Neural cell (in vitro differentiated cells): ENCODE data around the gene NUBPL. TPM values are rescaled to one million over a fixed set of nuclear protein-coding genes. Genes with fewer than 3 reads are reported as not detected.

Experiments
- H2AFZ ChIP-seq: fragments of 200-600, 300-800 bp; sonication (generic), shearing (Covaris generic); 2 replicates; pipeline ENCODE4 v1.6.0; 2014; ENCODE audit warnings: low read depth, mild to moderate bottlenecking, antibody characterized with exemption, low read length, moderate library complexity
- H3F3A ChIP-seq: fragments of 200-600 bp; shearing (Covaris generic); 2 replicates; pipeline ENCODE4 v1.6.1; 2016; ENCODE audit warnings: mild to moderate bottlenecking, moderate library complexity, mixed read lengths, antibody characterized with exemption, low read length; ENCODE audit not compliant: insufficient read depth, poor library complexity, severe bottlenecking
- H3K27ac ChIP-seq: fragments of 200-600, 300-800 bp; sonication (generic), shearing (Covaris generic); 2 replicates; pipeline ENCODE4 v1.5.1; 2014; ENCODE audit warnings: mild to moderate bottlenecking, low read length, moderate library complexity
- H3K27me3 ChIP-seq: fragments of 300-800, 200-600 bp; sonication (generic), shearing (Covaris generic); 2 replicates; pipeline ENCODE4 v1.6.0; 2014; ENCODE audit warnings: mild to moderate bottlenecking, low read depth, low read length, moderate library complexity; ENCODE audit not compliant: insufficient read depth
- H3K36me3 ChIP-seq: fragments of 300-800, 200-600 bp; sonication (generic), shearing (Covaris generic); 2 replicates; pipeline ENCODE4 v1.5.1; 2014; ENCODE audit warnings: mild to moderate bottlenecking, antibody characterized with exemption, low read length, moderate library complexity; ENCODE audit not compliant: insufficient read depth
- H3K4me2 ChIP-seq: fragments of 300-800, 200-600 bp; sonication (generic), shearing (Covaris generic); 2 replicates; pipeline ENCODE4 v1.6.0; 2014; ENCODE audit warnings: mild to moderate bottlenecking, low read length
- H3K4me3 ChIP-seq: fragments of 300-800, 200-600 bp; sonication (generic), shearing (Covaris generic); 2 replicates; pipeline ENCODE4 v1.5.1; 2014; ENCODE audit warnings: mild to moderate bottlenecking, low read length, moderate library complexity
- H3K79me2 ChIP-seq: fragments of 200-600 bp; shearing (Covaris generic); replicated peaks from 2 replicates; pipeline ENCODE4 v1.6.0; 2014; ENCODE audit warnings: mild to moderate bottlenecking, low read length, moderate library complexity; ENCODE audit not compliant: insufficient read depth
- H3K9ac ChIP-seq: fragments of 300-800, 200-600 bp; sonication (generic), shearing (Covaris generic); 2 replicates; pipeline ENCODE4 v1.6.1; 2016; ENCODE audit warnings: mild to moderate bottlenecking, low read length, mixed read lengths
- H3K9me2 ChIP-seq: fragments of 200-600 bp; shearing (Covaris generic); 2 replicates; pipeline ENCODE4 v1.6.1; 2016; ENCODE audit warnings: mild to moderate bottlenecking, low read length, mixed read lengths; ENCODE audit not compliant: insufficient read depth
- H3K9me3 ChIP-seq: fragments of 200-600, 300-800 bp; sonication (generic), shearing (Covaris generic); 2 replicates; pipeline ENCODE4 v1.6.1; 2016; ENCODE audit warnings: mild to moderate bottlenecking, mixed run types, low read length, moderate library complexity, mixed read lengths
- H4K20me1 ChIP-seq: fragments of 200-600 bp; shearing (Covaris generic); 2 replicates; pipeline ENCODE4 v1.6.1; 2016; ENCODE audit warnings: mild to moderate bottlenecking, mixed run types; ENCODE audit not compliant: insufficient read depth
- CTCF ChIP-seq: fragments of 450-650 bp; IDR thresholded peaks from 2 replicates; pipeline ENCODE4 v1.5.1; 2014; ENCODE audit warnings: antibody characterized with exemption, mild to moderate bottlenecking, moderate library complexity; ENCODE audit not compliant: poor library complexity, severe bottlenecking
- EP300 ChIP-seq: fragments of 450-650 bp; conservative IDR thresholded peaks from 2 replicates; pipeline ENCODE4 v1.6.1; 2014; ENCODE audit warnings: antibody characterized with exemption, mild to moderate bottlenecking, moderate library complexity; ENCODE audit not compliant: poor library complexity, severe bottlenecking
- EZH2 ChIP-seq: fragments of 200-600, 300-800 bp; shearing (Covaris generic), sonication (generic); IDR thresholded peaks from 2 replicates; pipeline ENCODE4 v1.6.1; 2014; ENCODE audit warnings: antibody characterized with exemption, low read length, borderline replicate concordance, mild to moderate bottlenecking; ENCODE audit not compliant: insufficient read depth, poor library complexity, severe bottlenecking
- MXI1 ChIP-seq: fragments of 450-650 bp; conservative IDR thresholded peaks from 2 replicates; pipeline ENCODE4 v1.6.1; 2014; ENCODE audit warnings: antibody characterized with exemption, mild to moderate bottlenecking; ENCODE audit not compliant: poor library complexity, severe bottlenecking
- POLR2AphosphoS5 ChIP-seq: IDR thresholded peaks from 2 replicates; pipeline ENCODE4 v1.6.1; 2012
- RAD21 ChIP-seq: fragments of 450-650 bp; conservative IDR thresholded peaks from 2 replicates; pipeline ENCODE4 v1.6.1; 2014; ENCODE audit warnings: antibody characterized with exemption, mild to moderate bottlenecking, moderate library complexity
- SMC3 ChIP-seq: fragments of 450-650 bp; conservative IDR thresholded peaks from 2 replicates; pipeline ENCODE4 v1.6.1; 2014; ENCODE audit warnings: antibody characterized with exemption, mild to moderate bottlenecking, moderate library complexity; ENCODE audit not compliant: poor library complexity
- TAF1 ChIP-seq: IDR thresholded peaks from 2 replicates; pipeline ENCODE4 v1.6.1; 2012; ENCODE audit warnings: low read depth
- polyA plus RNA-seq: library from polyadenylated mRNA; depleted of rRNA; stranded (reverse); fragments of >200 nt; gene quantifications from 2 replicates; pipeline ENCODE4 v1.2.3, GENCODE V29; 2014
- TF ChIP-seq, protein P1 (sequence below): IDR thresholded peaks from 2 replicates; pipeline ENCODE4 v1.6.1; 2012; ENCODE audit warnings: borderline replicate concordance

NUBPL gene
- polyA plus RNA-seq, 1 donor from 2014 or later = 3.1 TPM

DNA sequence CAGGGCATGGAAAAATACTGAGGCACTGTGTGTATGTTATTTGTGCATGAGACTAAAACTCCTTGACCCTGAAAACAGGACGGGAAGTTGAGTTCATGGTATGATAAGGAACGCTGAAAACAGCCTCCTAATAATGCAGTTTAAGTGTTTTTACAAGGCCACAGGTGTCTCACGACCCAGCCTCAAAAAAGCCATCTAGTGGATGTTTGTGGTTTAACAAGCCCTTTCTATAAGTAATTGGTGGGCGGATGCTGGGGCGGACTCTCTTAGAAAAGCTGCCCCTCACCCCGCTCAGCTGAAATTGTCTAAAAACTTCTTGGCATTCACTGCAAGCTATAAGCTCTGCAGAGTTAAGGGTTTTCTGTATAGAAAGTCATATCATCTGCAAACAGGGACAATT lies 184.5 kb downstream of the NUBPL start:
- H3K36me3 ChIP-seq = no peaks in the 10 kb centered on the region
- no peaks in the 10 kb centered on the region for H3F3A ChIP-seq
- peaks cover 5% of the 10 kb centered on the region for H3K9me3 ChIP-seq
- H2AFZ ChIP-seq = no peak overlapping the region
- no peak overlapping the region for H3K4me2 ChIP-seq
- H3K27me3 ChIP-seq = no peaks in the 10 kb centered on the region
- no peaks in the 10 kb centered on the region for H3K9me2 ChIP-seq
- H4K20me1 ChIP-seq = no peaks in the 10 kb centered on the region
- H3K4me3 ChIP-seq = no peak overlapping the region
- TF ChIP-seq POLR2AphosphoS5 = no peak
- TF ChIP-seq RAD21 = no peak
- no peak for TF ChIP-seq SMC3
- TF ChIP-seq EP300 = no peak
- TF ChIP-seq MXI1 = no peak
- no peak for TF ChIP-seq TAF1
- no peak for TF ChIP-seq CTCF
- TF ChIP-seq, protein P1, sequence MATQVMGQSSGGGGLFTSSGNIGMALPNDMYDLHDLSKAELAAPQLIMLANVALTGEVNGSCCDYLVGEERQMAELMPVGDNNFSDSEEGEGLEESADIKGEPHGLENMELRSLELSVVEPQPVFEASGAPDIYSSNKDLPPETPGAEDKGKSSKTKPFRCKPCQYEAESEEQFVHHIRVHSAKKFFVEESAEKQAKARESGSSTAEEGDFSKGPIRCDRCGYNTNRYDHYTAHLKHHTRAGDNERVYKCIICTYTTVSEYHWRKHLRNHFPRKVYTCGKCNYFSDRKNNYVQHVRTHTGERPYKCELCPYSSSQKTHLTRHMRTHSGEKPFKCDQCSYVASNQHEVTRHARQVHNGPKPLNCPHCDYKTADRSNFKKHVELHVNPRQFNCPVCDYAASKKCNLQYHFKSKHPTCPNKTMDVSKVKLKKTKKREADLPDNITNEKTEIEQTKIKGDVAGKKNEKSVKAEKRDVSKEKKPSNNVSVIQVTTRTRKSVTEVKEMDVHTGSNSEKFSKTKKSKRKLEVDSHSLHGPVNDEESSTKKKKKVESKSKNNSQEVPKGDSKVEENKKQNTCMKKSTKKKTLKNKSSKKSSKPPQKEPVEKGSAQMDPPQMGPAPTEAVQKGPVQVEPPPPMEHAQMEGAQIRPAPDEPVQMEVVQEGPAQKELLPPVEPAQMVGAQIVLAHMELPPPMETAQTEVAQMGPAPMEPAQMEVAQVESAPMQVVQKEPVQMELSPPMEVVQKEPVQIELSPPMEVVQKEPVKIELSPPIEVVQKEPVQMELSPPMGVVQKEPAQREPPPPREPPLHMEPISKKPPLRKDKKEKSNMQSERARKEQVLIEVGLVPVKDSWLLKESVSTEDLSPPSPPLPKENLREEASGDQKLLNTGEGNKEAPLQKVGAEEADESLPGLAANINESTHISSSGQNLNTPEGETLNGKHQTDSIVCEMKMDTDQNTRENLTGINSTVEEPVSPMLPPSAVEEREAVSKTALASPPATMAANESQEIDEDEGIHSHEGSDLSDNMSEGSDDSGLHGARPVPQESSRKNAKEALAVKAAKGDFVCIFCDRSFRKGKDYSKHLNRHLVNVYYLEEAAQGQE = no peak
- TF ChIP-seq EZH2 = no peak
- H3K79me2 ChIP-seq = no peaks in the 10 kb centered on the region
- no peak overlapping the region for H3K27ac ChIP-seq
- no peak overlapping the region for H3K9ac ChIP-seq

DNA sequence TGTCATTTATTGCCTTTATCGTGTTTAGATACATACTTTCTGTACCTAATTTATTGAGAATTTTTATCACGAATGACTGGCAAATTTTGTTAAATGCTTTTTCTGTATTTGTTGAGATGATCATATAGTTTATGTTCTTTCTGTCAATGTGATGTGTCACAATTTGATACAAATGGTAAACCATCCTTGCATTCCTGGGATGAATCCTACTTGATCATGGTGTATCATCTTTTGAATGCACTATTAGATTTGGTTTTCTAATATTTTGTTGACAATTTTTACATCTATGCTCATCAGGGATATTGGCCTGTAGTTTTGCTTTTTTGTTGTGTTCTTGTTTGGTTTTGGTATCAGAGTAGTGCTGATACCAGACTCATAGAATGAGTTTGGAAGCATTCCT lies 185.1 kb downstream of the NUBPL start:
- Histone ChIP-seq H3F3A (no peaks in the 10 kb centered on the region), H3K27ac (no peak overlapping the region), H3K9ac (no peak overlapping the region), H3K4me3 (no peak overlapping the region), H3K79me2 (no peaks in the 10 kb centered on the region), H3K36me3 (no peaks in the 10 kb centered on the region), H3K9me3 (peaks cover 5% of the 10 kb centered on the region), H3K4me2 (no peak overlapping the region), H3K27me3 (no peaks in the 10 kb centered on the region), H4K20me1 (no peaks in the 10 kb centered on the region), H3K9me2 (no peaks in the 10 kb centered on the region), H2AFZ (no peak overlapping the region)
- TF ChIP-seq MXI1 = no peak
- TF ChIP-seq RAD21 = no peak
- no peak for TF ChIP-seq EP300
- no peak for TF ChIP-seq TAF1
- no peak for TF ChIP-seq CTCF
- no peak for TF ChIP-seq SMC3
- TF ChIP-seq EZH2 = no peak
- TF ChIP-seq POLR2AphosphoS5 = no peak
- TF ChIP-seq, protein P1 = no peak
